Stomach (tissue), 9 donors: ENCODE data around the gene TMEM170A. TPM values are rescaled to one million over a fixed set of nuclear protein-coding genes. Genes with fewer than 3 reads are reported as not detected.

Experiments
- DNase-seq, 2 donors: peaks; one replicate each; pipeline versions ENCODE4 v3.0.0 to v3.0.0-alpha.2; 2013 to 2019
- H3K27ac ChIP-seq, 5 donors: fragments of 200-600 bp in 4 of 5; sonication (generic) in 4 of 5; one replicate each; pipeline ENCODE4 v1.5.1; 2013 to 2019; ENCODE audit warnings: mild to moderate bottlenecking in 1 of 5, moderate library complexity in 1 of 5
- H3K27me3 ChIP-seq, 3 donors: fragments of 200-600 bp; sonication (generic); one replicate each; pipeline ENCODE4 v1.5.1; 2017 to 2019; ENCODE audit warnings: mixed run types in 1 of 3
- H3K36me3 ChIP-seq, 4 donors: fragments of 200-600 bp; sonication (generic); 1 replicate in 3 of 4; 2 replicates in 1 of 4; pipeline ENCODE4 v1.5.1; 2016 to 2019
- H3K4me1 ChIP-seq, 4 donors: fragments of 200-600 bp; sonication (generic); one replicate each; pipeline ENCODE4 v1.5.1; 2016 to 2019
- H3K4me3 ChIP-seq, 4 donors: fragments of 200-600 bp; sonication (generic) in 3 of 4; one replicate each; pipeline ENCODE4 v1.5.1; 2016 to 2019; ENCODE audit warnings: mild to moderate bottlenecking in 1 of 4
- H3K9me3 ChIP-seq, 4 donors: fragments of 200-600 bp; sonication (generic); one replicate each; pipeline ENCODE4 v1.5.1; 2016 to 2019
- CTCF ChIP-seq, 7 experiments: fragments of 450-650 bp in 4 of 7; fragments of 200-600 bp in 3 of 7; sonication (generic) in 3 of 7; IDR thresholded peaks; one replicate each; pipeline ENCODE4 v1.5.1; 2016 to 2019; ENCODE audit warnings: antibody characterized with exemption in 7 of 7, control low read depth in 2 of 7, mild to moderate bottlenecking in 1 of 7
- EP300 ChIP-seq: sonication (generic); formaldehyde crosslinking; IDR thresholded peaks from one replicate; pipeline ENCODE4 v1.6.1; 2017; ENCODE audit warnings: antibody characterized with exemption
- POLR2A ChIP-seq, 4 donors: fragments of 450-650 bp; IDR thresholded peaks; one replicate each; pipeline ENCODE4 v1.6.1; 2016; ENCODE audit warnings: antibody characterized with exemption in 4 of 4, control low read depth in 2 of 4, mild to moderate bottlenecking in 1 of 4, moderate library complexity in 1 of 4
- POLR2AphosphoS5 ChIP-seq, 3 donors: sonication (generic); formaldehyde crosslinking; IDR thresholded peaks; one replicate each; pipeline ENCODE4 v1.6.1; 2016; ENCODE audit warnings: antibody characterized with exemption in 3 of 3
- WGBS, 5 donors: extraction: QIAGEN DNeasy Blood & Tissue Kit in 3 of 5; methylation state at CpG; one replicate each; pipeline versions ENCODE4 v1.1.5 to v1.1.7; 2013 to 2018; 5-methylcytosine and 5-hydroxymethylcytosine counted together
- intact Hi-C: fragments of 100-400 bp; cut with DNase I; formaldehyde crosslinking; loops from one replicate; pipeline ENCODE4 v1.15.1; 2023; ENCODE audit warnings: low total_unique reads
- polyA plus RNA-seq, 3 donors: library from polyadenylated mRNA; stranded (reverse); fragments of 200-250 nt; gene quantifications; one replicate each; pipeline ENCODE4 v1.2.3, GENCODE V29; 2013
- total RNA-seq, 5 donors: library from RNA; depleted of rRNA; stranded (reverse); fragments of >200 nt; gene quantifications; one replicate each; pipeline versions ENCODE4 v1.1.0 to v1.2.3, GENCODE V29; 2014 to 2016
- donor health status: healthy with polysubstance abuse.
- donor health status: Bipolar disorder and iron deficiency.
- donor health status: healthy.

The TMEM170A gene
- total and polyA plus RNA-seq, 8 donors: 3.6 to 134 (median 9.6) TPM

DNA sequence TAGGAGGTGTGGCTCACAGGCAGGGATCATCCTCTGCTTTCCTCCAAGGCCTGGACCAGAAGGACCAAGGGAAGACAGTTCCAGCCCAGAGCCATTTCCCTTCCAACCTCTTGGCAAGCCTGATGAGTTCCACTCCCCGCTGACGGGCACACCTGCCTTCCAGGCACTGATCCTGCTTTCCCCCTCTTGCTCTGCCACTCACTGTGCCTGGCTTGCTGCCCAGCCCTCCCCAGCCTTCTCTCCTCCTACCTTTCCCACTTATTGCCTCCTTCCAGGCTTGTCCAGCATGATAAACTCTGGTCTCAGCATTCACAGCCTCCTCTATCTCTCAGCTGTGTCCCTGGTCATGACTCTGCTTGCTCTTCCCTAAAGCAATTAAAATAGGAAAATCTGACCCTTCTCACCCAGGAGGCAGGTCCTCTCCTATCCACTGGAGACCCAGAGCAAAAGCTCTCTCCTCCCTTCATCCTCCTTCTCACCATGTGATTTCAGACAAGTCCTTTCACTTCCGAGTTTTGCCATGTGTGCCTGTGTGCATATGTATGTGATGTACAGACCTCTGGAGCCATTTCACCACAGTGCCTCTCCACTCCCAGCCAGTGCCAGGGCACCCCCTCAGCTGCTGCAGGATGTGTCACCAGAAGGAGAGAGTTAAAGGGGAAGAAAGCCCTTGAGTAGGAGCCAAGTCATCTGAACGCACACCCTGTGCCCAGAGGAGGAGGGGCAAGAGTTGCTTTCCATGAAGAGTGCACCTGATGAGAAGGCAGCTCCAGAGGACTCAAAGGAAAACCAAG lies 13.4 kb upstream of the TMEM170A start:
- intact Hi-C loops: loop anchor here (5.0 to 10.0 kb wide), 2 partner anchors 137 to 289 kb away; no protein-coding TSS in a partner anchor
- 32 to 62% (median 50%) methylated on average over 4 of the region's 4 CpGs for WGBS, 5 donors
- Histone ChIP-seq H3K27me3 (peaks cover 0 to 4% (median 0%) of the 10 kb centered on the region in 3 donors), H3K4me1 (no peaks in the 10 kb centered on the region), H3K36me3 (no peaks in the 10 kb centered on the region), H3K27ac (no peak overlapping the region), H3K4me3 (no peak overlapping the region), H3K9me3 (no peaks in the 10 kb centered on the region)
- TF ChIP-seq CTCF (IDR thresholded peaks at IDR 0.05): no peak
- DNase-seq: no peak

- Histone ChIP-seq H3K36me3 (no peaks in the 10 kb centered on the region), H3K27ac (no peak overlapping the region), H3K9me3 (no peaks in the 10 kb centered on the region), H3K27me3 (peaks cover 0 to 4% (median 0%) of the 10 kb centered on the region in 3 donors), H3K4me1 (no peaks in the 10 kb centered on the region), H3K4me3 (no peak overlapping the region)
- no peak for TF ChIP-seq POLR2AphosphoS5 (IDR thresholded peaks at IDR 0.05)
- no peak for TF ChIP-seq POLR2A (IDR thresholded peaks at IDR 0.05)
- no peak for TF ChIP-seq CTCF (IDR thresholded peaks at IDR 0.05)
- TF ChIP-seq EP300: no peak
- intact Hi-C loops: loop anchor here (5.0 to 10.0 kb wide), 2 partner anchors 138 to 290 kb away; no protein-coding TSS in a partner anchor
- DNase-seq: no peak
- 87 to 93% (median 91%) methylated on average over 8 of the region's 8 CpGs for WGBS, 5 donors
Observed at GRCh38 chr16:75476817-75477216, 12.3 kb upstream of the TMEM170A start.

- H3K27me3 ChIP-seq: no peaks in the 10 kb centered on the region
- no peaks in the 10 kb centered on the region for H3K36me3 ChIP-seq
- TF ChIP-seq POLR2A (IDR thresholded peaks at IDR 0.05) (no peak), POLR2AphosphoS5 (IDR thresholded peaks at IDR 0.05) (no peak), EP300 (no peak), CTCF (IDR thresholded peaks at IDR 0.05) (no peak)
- 87 to 94% (median 91%) methylated on average over 2 of the region's 2 CpGs; no CpG with 5 or more reads in 1 of the 5 donors for WGBS, 5 donors
- H3K27ac ChIP-seq: no peak overlapping the region
- H3K4me1 ChIP-seq: no peaks in the 10 kb centered on the region
- DNase-seq: no peak
- no peaks in the 10 kb centered on the region for H3K9me3 ChIP-seq
- intact Hi-C loops: loop anchor here (5.0 to 10.0 kb wide), 2 partner anchors 139 to 292 kb away; no protein-coding TSS in a partner anchor
- H3K4me3 ChIP-seq: no peak overlapping the region
Observed at GRCh38 chr16:75475420-75475847, 10.9 kb upstream of the TMEM170A start.

DNA sequence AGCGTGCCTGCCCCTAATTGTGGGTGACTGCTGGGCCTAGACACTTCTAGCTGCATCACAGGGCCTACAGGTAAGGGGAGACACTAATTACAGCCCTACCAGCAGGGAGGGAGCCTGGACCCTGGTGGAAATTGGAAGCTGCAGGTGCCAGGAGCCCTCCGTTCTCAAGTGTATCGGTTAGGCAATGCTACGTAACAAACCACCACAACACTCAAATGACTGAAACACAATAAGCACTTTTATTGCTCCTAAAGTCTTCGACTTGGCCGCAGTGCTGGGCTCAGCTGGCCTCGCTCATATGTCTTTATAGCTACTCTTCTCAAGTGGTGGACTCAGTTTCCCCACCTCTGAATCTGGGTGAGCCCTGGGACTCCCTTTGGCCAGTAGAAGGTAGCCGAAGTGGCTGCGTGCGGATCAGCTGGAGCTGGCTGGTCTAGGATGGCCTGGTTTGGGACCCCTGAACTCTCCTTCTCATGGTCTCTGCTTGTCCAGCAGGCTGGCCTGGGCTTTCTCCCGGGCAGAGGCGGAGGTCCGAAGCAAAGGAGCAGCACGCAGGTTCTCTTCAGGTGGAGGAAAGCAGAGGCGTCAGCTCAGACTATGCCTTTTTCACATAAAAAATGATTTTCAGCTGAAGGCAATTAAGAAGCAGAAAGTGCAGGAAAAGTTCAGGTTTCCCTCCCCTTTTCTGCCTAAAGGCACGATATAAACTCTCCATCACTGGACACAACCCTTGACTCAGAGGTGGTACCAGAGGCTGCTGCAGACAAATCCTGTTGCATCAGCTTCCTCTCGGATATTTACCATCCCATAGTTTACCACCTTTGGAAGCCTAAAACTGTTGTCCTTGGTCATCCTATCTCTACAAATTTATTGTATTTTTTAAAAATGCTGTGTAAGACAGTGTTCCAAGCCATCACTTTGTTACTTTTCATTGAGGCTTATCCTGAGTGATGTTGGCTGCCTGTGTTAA lies 8.7 kb upstream of the TMEM170A start:
- no peak for DNase-seq
- H3K9me3 ChIP-seq: no peaks in the 10 kb centered on the region
- intact Hi-C loops: loop anchor here (5.0 to 10.0 kb wide), 2 partner anchors 99 to 142 kb away; no protein-coding TSS in a partner anchor
- no peak overlapping the region for H3K27ac ChIP-seq
- no peaks in the 10 kb centered on the region for H3K27me3 ChIP-seq
- TF ChIP-seq EP300 (no peak), POLR2A (IDR thresholded peaks at IDR 0.05) (no peak)
- WGBS, 5 donors: 92 to 98% (median 94%) methylated on average over 17 of the region's 17 CpGs
- H3K4me1 ChIP-seq: no peaks in the 10 kb centered on the region
- no peak overlapping the region for H3K4me3 ChIP-seq
- no peaks in the 10 kb centered on the region for H3K36me3 ChIP-seq
